Peyer's patch (tissue), 4 donors: ENCODE results near the gene ARHGAP26.

Experiments
- CTCF ChIP-seq, 6 experiments: fragments of 450-650 bp in 4 of 6; fragments of 200-600 bp in 2 of 6; sonication (generic) in 1 of 6; IDR thresholded peaks; one replicate each; pipeline ENCODE4 v1.5.1; 2017 to 2019; ENCODE audit warnings: antibody characterized with exemption in 6 of 6, mild to moderate bottlenecking in 3 of 6, moderate library complexity in 1 of 6
- POLR2A ChIP-seq, 2 donors: fragments of 450-650 bp; IDR thresholded peaks; one replicate each; pipeline ENCODE4 v1.5.1; 2017; ENCODE audit warnings: antibody characterized with exemption in 2 of 2, mild to moderate bottlenecking in 2 of 2, moderate library complexity in 2 of 2

- TF ChIP-seq CTCF (IDR thresholded peaks at IDR 0.05) (no peak), POLR2A (IDR thresholded peaks at IDR 0.05) (no peak)
Observed at GRCh38 chr5:143054480-143054941, 284.3 kb downstream of the ARHGAP26 start.
